DOHH2 (cell line): ENCODE measurements around the gene RALGAPA2.

Experiments used
- CTCF ChIP-seq: fragments of 200-600 bp; sonication (generic); IDR thresholded peaks from one replicate; pipeline ENCODE4 v1.5.1; 2014; ENCODE audit warnings: antibody characterized with exemption, mild to moderate bottlenecking, low read depth, low read length; ENCODE audit not compliant: poor library complexity, severe bottlenecking
- EZH2phosphoT487 ChIP-seq: fragments of 200-600 bp; sonication (generic); IDR thresholded peaks from 2 replicates; pipeline ENCODE4 v1.6.1; 2017; ENCODE audit warnings: borderline replicate concordance, mild to moderate bottlenecking, antibody characterized with exemption, low read length, moderate library complexity, mixed read lengths

- TF ChIP-seq CTCF (no peak), EZH2phosphoT487 (no peak)
Observed at GRCh38 chr20:20536240-20536933, 176.1 kb downstream of the RALGAPA2 start.
